ENCODE results near the gene DNAJC13. TPM values are rescaled to one million over a fixed set of nuclear protein-coding genes. Genes with fewer than 3 reads are reported as not detected.

Gene DNAJC13
- total RNA-seq, 2 donors from 2014 or later: 47.9 to 49.4 TPM

GRCh38 chr3:132556508-132557159, 139.3 kb downstream of the DNAJC13 start:
- no peak for ATAC-seq
- intact Hi-C loops (cut with DNase I, micrococcal nuclease): no loop called here
- DNase-seq: peak in 1 of 2 donors; percentile 28

DNA sequence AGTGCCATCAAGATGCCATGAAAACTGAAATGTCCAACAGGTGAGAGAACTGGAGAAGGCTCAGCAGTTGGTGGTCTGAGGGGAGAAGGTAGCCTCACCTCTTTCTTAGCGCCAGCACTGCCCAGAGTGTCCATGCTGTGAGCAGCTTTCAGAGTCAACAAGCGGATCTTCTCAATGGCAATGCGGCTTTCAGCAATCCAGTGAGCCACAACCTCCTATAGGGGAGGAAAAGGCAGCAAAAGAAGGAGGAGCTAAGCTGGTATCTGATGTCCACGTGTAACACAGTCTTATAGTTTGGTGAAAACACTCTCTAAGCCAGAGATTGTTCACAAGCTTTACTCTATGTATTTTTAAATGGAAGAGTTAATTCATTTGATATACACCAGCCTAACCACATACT, 143.7 kb downstream of the DNAJC13 start:
- intact Hi-C loops (cut with DNase I, micrococcal nuclease): no loop called here
- DNase-seq (no peak), ATAC-seq (no peak)

DNA sequence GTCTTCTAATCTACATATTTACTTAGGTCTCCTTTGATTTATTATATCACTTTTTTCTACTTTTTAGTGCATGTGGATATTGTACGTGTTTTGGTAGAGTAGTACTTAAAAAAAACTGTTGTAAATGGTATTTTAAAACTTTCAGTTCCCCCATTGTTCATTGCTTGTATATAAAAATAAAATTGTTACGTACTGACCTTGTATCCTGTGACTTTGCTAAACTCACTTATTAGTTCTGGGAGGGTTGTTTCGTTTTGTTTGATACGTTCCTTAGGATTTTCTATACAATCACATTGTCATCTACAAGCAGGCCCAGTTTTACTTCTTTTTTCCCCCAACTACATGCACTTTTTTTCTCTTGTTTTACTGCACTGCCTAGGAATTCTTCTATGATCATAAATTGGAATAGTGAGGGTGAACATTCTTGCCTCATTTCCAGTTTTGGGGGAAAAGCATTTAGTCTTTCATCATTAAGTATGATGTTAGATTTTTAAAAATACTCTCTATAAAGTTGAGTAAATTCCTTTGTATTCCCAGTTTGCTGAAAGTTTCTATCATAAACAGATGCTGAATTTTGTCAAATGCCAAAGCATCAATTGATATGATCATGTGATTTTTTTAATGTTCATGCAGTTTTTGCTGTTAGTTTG, 146.2 kb downstream of the DNAJC13 start:
- no peak for DNase-seq
- intact Hi-C loops (cut with DNase I, micrococcal nuclease): no loop called here
- no peak for ATAC-seq

DNA sequence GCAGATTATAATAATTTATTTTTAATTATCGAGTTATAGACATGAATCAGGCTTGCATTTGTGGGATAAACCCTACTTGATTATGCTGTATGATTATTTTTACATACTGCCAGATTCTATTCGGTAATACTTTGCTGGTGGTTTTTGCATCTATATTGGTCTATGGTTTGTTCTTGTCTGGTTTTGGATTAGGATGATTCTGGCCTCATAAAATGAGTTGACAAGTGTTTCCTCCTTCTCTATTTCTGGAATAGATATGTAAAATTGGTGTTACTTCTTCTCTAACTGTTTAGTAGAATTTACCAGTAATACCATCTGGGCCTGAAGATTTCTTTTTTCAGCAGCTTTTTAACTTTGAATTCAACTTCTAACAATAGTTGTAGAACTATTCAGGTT, 146.8 kb downstream of the DNAJC13 start:
- DNase-seq (no peak), ATAC-seq (no peak)
- intact Hi-C loops (cut with DNase I, micrococcal nuclease): no loop called here

- DNase-seq (no peak), ATAC-seq (no peak)
- intact Hi-C loops (cut with DNase I, micrococcal nuclease): no loop called here
These were observed 151.1 kb downstream of the DNAJC13 start for GRCh38 chr3:132568422-132568821.

- intact Hi-C loops (cut with DNase I, micrococcal nuclease): no loop called here
- no peak for DNase-seq
- ATAC-seq: no peak
These were observed 151.9 kb downstream of the DNAJC13 start for GRCh38 chr3:132569153-132569552.

GRCh38 chr3:132569580-132569979, 152.3 kb downstream of the DNAJC13 start:
- intact Hi-C loops (cut with DNase I, micrococcal nuclease): no loop called here
- ATAC-seq: no peak
- DNase-seq: no peak

DNA sequence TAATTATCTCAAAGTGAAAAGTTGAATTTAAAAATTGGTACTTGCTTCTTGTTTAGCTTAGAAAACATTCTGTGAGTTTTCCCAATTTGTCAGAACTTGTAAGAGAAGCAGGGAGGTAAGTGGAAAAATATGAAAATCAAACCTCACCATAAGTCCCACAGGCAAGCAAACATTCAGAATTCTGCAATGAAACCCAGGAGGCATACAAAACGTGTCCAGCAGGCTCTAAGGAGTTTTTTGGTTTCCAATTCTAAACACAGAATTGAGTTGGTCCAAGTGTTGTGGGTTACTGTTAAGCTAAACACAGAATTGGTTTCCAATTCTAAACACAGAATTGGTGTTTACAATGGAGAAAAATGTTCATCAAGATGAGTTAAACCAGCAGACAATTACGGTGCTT, 152.7 kb downstream of the DNAJC13 start:
- DNase-seq (no peak), ATAC-seq (no peak)
- intact Hi-C loops (cut with DNase I, micrococcal nuclease): no loop called here

- DNase-seq (no peak), ATAC-seq (no peak)
- intact Hi-C loops (cut with DNase I, micrococcal nuclease): no loop called here
These were observed 156.5 kb downstream of the DNAJC13 start for GRCh38 chr3:132573797-132574211.

DNA sequence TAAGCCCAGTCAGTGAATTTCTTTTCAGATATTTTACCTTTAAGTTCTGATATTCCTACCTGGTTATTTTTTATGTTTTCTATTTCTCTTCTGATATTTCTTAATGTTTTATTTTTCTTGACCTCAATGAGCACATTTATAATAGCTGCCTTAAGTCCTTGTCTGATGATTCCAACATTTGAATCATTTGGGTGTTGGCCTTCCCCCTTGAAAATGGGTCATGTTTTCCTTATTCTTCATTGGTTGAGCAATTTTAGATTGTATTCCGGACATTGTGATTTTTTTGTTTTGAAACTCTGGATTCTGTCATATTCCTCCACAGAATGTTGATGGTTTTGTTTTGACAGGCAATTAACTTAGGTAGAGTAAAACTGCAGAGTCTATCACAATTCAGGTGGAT, 170.1 kb downstream of the DNAJC13 start:
- intact Hi-C loops (cut with DNase I, micrococcal nuclease): no loop called here
- DNase-seq (no peak), ATAC-seq (no peak)

Other genes with a start within 250 kb of the DNAJC13 start
- gene ACP3, start 100.1 kb upstream of the DNAJC13 start, total RNA-seq: 10 to 100 TPM; 14.7 to 32.6 TPM
- gene ACKR4, start 179.8 kb downstream of the DNAJC13 start, total RNA-seq: 1 to 10 TPM in 1 of 2 donors, under 1 TPM in 1; 0.67 to 2.8 TPM
- gene ACAD11, start 242.3 kb downstream of the DNAJC13 start, total RNA-seq: 1 to 10 TPM; 5.2 to 9.2 TPM
- 10 to 100 TPM; 24.3 to 30.8 TPM for gene UBA5, start 242.8 kb downstream of the DNAJC13 start, total RNA-seq